GM12878 (cell line): ENCODE data around the gene DAAM1. TPM values are rescaled to one million over a fixed set of nuclear protein-coding genes. Genes with fewer than 3 reads are reported as not detected.

ENCODE experiments used
- LARP7 ChIP-seq: fragments of 450-650 bp; IDR thresholded peaks from 2 replicates; pipeline ENCODE4 v1.6.1; 2017; ENCODE audit warnings: mild to moderate bottlenecking
- PAX8 ChIP-seq: fragments of 450-650 bp; IDR thresholded peaks from 2 replicates; pipeline ENCODE4 v1.6.1; 2017; ENCODE audit warnings: mild to moderate bottlenecking, moderate library complexity
- SMARCA5 ChIP-seq: fragments of 450-650 bp; IDR thresholded peaks from 2 replicates; pipeline ENCODE4 v1.6.1; 2017; ENCODE audit warnings: mild to moderate bottlenecking
- polyA plus RNA-seq, 11 experiments: library from polyadenylated mRNA; depleted of rRNA in 4 of 11; unstranded in 6 of 11; stranded (reverse) in 5 of 11; fragments of >200 nt; fragmentation: Nextera tagmentation in 4 of 11; fragmentation: Illumina TruSeq in 1 of 11; extraction: Ambion mirVana in 4 of 11; extraction: Trizol in 1 of 11; gene quantifications; 1 replicate in 1 of 11; 2 replicates in 10 of 11; pipeline versions ENCODE4 v1.2.1 to v1.2.3, GENCODE V29; 2011 to 2016; ENCODE audit warnings: inconsistent platforms in 2 of 11, missing spikeins in 2 of 11, low read depth in 1 of 11
- total RNA-seq, 4 experiments: library from RNA; depleted of rRNA in 3 of 4; stranded (reverse); fragments of >200 nt in 3 of 4; fragmentation: Illumina TruSeq in 1 of 4; extraction: Trizol in 1 of 4; gene quantifications; 2 replicates each; pipeline versions ENCODE4 v1.2.1 to v1.2.3, GENCODE V29; 2013 to 2021
- TF ChIP-seq, protein P1 (sequence below): fragments of 150-350 bp; IDR thresholded peaks from 2 replicates; pipeline ENCODE4 v1.6.1; 2016; ENCODE audit warnings: low read depth, low read length
- TF ChIP-seq, protein P2 (sequence below): fragments of 450-650 bp; formaldehyde crosslinking; IDR thresholded peaks from 2 replicates; pipeline ENCODE4 v1.5.0; 2022; ENCODE audit warnings: mild to moderate bottlenecking, missing genetic modification characterization

Gene DAAM1
- total and polyA plus RNA-seq, 10 of the 15 experiments (the other 5 are each of a cell fraction or from before 2014, with no cell fraction given) = 13.8 to 32.4 (median 24.2) TPM

DNA sequence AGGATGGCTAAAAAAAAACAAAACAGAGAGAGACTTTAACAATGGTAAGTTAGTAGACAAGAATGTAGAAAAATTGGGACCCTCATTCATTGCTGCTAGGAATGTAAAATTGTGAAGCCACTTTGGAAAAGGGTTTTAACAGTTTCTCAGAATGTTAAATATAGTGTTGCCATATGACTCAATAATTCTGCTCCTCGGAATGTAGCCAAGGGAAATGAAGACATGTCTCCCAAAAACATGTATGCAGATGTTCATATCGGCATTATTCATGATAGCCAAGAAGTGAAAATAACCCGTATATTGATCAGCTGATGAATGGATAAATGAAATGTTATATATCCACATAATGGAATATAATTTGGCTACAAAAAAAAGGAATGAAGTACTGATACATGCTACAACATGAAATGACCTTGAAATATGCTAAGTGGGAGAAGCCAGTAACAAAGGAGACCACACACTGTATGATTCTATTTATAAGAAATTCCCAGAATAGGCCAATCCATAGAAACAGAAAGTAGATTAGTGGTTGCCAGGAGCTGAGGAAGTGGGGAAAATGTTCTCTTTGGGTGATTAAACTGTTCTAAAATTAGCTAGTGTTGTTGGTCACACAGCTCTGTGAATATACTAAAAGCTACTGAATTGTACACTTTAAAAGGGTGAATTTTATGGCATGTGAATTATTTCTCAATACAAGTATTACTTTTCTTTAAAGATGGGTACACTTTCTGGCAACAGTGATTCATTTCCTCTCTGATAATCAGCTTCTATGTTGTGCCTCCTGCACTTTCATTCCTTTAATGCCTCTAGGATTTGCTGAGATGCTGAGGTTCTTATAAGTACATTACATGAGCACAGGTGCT is 132.5 kb downstream of the DAAM1 start (continued):
- TF ChIP-seq, protein P1, sequence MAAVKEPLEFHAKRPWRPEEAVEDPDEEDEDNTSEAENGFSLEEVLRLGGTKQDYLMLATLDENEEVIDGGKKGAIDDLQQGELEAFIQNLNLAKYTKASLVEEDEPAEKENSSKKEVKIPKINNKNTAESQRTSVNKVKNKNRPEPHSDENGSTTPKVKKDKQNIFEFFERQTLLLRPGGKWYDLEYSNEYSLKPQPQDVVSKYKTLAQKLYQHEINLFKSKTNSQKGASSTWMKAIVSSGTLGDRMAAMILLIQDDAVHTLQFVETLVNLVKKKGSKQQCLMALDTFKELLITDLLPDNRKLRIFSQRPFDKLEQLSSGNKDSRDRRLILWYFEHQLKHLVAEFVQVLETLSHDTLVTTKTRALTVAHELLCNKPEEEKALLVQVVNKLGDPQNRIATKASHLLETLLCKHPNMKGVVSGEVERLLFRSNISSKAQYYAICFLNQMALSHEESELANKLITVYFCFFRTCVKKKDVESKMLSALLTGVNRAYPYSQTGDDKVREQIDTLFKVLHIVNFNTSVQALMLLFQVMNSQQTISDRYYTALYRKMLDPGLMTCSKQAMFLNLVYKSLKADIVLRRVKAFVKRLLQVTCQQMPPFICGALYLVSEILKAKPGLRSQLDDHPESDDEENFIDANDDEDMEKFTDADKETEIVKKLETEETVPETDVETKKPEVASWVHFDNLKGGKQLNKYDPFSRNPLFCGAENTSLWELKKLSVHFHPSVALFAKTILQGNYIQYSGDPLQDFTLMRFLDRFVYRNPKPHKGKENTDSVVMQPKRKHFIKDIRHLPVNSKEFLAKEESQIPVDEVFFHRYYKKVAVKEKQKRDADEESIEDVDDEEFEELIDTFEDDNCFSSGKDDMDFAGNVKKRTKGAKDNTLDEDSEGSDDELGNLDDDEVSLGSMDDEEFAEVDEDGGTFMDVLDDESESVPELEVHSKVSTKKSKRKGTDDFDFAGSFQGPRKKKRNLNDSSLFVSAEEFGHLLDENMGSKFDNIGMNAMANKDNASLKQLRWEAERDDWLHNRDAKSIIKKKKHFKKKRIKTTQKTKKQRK = no peak
- TF ChIP-seq, protein P2, sequence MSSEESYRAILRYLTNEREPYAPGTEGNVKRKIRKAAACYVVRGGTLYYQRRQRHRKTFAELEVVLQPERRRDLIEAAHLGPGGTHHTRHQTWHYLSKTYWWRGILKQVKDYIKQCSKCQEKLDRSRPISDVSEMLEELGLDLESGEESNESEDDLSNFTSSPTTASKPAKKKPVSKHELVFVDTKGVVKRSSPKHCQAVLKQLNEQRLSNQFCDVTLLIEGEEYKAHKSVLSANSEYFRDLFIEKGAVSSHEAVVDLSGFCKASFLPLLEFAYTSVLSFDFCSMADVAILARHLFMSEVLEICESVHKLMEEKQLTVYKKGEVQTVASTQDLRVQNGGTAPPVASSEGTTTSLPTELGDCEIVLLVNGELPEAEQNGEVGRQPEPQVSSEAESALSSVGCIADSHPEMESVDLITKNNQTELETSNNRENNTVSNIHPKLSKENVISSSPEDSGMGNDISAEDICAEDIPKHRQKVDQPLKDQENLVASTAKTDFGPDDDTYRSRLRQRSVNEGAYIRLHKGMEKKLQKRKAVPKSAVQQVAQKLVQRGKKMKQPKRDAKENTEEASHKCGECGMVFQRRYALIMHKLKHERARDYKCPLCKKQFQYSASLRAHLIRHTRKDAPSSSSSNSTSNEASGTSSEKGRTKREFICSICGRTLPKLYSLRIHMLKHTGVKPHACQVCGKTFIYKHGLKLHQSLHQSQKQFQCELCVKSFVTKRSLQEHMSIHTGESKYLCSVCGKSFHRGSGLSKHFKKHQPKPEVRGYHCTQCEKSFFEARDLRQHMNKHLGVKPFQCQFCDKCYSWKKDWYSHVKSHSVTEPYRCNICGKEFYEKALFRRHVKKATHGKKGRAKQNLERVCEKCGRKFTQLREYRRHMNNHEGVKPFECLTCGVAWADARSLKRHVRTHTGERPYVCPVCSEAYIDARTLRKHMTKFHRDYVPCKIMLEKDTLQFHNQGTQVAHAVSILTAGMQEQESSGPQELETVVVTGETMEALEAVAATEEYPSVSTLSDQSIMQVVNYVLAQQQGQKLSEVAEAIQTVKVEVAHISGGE (CRISPR knock-in tag) = no peak
- TF ChIP-seq LARP7 = no peak
- no peak for TF ChIP-seq PAX8
- TF ChIP-seq SMARCA5 = no peak
